HL-60 (cell line): ENCODE results near the gene DYNC1H1.

Experiments
- DNase-seq, 2 experiments: peaks; one replicate each; pipeline ENCODE4 v3.0.0-alpha.2; 2010 to 2020; ENCODE audit warnings: low read depth in 1 of 2, low spot score in 1 of 2
- H3K27ac ChIP-seq: fragments of 250-450 bp; sonication (Bioruptor Pico); replicated peaks from 2 replicates; pipeline ENCODE4 v1.5.1; 2020; ENCODE audit warnings: mild to moderate bottlenecking, moderate library complexity
- H3K27me3 ChIP-seq: fragments of 250-450 bp; sonication (Bioruptor Pico); 2 replicates; pipeline ENCODE4 v1.5.1; 2021; ENCODE audit warnings: mild to moderate bottlenecking, moderate library complexity; ENCODE audit not compliant: insufficient read depth, poor library complexity, severe bottlenecking
- H3K4me3 ChIP-seq: replicated peaks from 2 replicates; pipeline ENCODE4 v1.5.1; 2011; ENCODE audit warnings: mild to moderate bottlenecking, control low read depth, low read length; ENCODE audit not compliant: insufficient read depth
- GABPA ChIP-seq: IDR thresholded peaks from 2 replicates; pipeline ENCODE4 v1.6.1; 2012; ENCODE audit warnings: low read depth
- POLR2AphosphoS5 ChIP-seq: IDR thresholded peaks from 2 replicates; pipeline ENCODE4 v1.6.1; 2012; ENCODE audit warnings: low read depth
- SPI1 ChIP-seq: IDR thresholded peaks from 2 replicates; pipeline ENCODE4 v1.6.1; 2012; ENCODE audit warnings: low read depth, mild to moderate bottlenecking, borderline replicate concordance
- TF ChIP-seq, protein P1 (sequence below): IDR thresholded peaks from one replicate; pipeline ENCODE4 v1.5.1; 2011; ENCODE audit warnings: low read length, control low read depth, inconsistent platforms; ENCODE audit not compliant: insufficient read depth
- TF ChIP-seq, protein P2 (sequence below): IDR thresholded peaks from 2 replicates; pipeline ENCODE4 v1.6.1; 2012; ENCODE audit warnings: low read depth; ENCODE audit not compliant: insufficient replicate concordance

DYNC1H1 gene

DNA sequence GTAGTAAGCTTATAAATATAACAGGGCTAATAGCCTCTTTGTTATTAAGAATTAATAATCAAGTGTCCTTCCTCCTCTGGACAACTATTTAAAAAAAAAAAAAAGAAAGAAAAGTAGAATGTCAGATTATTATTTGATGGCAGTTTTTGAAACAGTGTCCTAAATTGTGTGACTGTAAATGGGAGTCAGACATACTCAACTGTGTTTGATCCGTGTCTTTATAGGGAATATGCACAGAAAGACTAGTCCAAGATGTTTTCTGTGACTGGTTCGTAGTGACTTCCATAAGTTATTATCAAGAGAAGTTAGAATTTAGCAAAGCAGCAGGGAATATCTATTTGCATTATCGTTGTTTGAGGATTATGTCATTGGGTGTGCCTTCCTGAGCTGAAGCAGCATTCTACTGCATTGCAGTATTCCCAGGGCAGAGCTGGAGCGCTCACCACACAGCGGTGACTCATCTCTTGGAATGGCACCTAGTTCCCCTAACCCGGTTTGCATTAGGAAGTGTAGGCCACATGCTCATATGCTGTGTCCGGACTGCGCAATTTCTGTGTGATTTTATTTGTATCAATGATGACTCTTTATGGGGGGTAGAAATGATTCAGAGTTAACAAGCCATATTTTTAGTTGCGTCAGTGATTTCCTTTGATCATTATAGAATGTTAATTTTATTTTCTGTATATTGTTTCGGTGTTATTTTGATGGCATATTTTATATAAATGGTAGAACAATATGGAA is 7.9 kb downstream of the DYNC1H1 start:
- Histone ChIP-seq H3K27me3 (no peaks in the 10 kb centered on the region), H3K4me3 (no peak overlapping the region), H3K27ac (no peak overlapping the region)
- TF ChIP-seq SPI1 (no peak; the same call in 1 of the 2 replicates), POLR2AphosphoS5 (no peak), GABPA (no peak)
- TF ChIP-seq, protein P1, sequence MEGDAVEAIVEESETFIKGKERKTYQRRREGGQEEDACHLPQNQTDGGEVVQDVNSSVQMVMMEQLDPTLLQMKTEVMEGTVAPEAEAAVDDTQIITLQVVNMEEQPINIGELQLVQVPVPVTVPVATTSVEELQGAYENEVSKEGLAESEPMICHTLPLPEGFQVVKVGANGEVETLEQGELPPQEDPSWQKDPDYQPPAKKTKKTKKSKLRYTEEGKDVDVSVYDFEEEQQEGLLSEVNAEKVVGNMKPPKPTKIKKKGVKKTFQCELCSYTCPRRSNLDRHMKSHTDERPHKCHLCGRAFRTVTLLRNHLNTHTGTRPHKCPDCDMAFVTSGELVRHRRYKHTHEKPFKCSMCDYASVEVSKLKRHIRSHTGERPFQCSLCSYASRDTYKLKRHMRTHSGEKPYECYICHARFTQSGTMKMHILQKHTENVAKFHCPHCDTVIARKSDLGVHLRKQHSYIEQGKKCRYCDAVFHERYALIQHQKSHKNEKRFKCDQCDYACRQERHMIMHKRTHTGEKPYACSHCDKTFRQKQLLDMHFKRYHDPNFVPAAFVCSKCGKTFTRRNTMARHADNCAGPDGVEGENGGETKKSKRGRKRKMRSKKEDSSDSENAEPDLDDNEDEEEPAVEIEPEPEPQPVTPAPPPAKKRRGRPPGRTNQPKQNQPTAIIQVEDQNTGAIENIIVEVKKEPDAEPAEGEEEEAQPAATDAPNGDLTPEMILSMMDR, result no peak
- TF ChIP-seq, protein P2, sequence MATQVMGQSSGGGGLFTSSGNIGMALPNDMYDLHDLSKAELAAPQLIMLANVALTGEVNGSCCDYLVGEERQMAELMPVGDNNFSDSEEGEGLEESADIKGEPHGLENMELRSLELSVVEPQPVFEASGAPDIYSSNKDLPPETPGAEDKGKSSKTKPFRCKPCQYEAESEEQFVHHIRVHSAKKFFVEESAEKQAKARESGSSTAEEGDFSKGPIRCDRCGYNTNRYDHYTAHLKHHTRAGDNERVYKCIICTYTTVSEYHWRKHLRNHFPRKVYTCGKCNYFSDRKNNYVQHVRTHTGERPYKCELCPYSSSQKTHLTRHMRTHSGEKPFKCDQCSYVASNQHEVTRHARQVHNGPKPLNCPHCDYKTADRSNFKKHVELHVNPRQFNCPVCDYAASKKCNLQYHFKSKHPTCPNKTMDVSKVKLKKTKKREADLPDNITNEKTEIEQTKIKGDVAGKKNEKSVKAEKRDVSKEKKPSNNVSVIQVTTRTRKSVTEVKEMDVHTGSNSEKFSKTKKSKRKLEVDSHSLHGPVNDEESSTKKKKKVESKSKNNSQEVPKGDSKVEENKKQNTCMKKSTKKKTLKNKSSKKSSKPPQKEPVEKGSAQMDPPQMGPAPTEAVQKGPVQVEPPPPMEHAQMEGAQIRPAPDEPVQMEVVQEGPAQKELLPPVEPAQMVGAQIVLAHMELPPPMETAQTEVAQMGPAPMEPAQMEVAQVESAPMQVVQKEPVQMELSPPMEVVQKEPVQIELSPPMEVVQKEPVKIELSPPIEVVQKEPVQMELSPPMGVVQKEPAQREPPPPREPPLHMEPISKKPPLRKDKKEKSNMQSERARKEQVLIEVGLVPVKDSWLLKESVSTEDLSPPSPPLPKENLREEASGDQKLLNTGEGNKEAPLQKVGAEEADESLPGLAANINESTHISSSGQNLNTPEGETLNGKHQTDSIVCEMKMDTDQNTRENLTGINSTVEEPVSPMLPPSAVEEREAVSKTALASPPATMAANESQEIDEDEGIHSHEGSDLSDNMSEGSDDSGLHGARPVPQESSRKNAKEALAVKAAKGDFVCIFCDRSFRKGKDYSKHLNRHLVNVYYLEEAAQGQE, result no peak
- peak; percentile 64 to 93 for DNase-seq

DNA sequence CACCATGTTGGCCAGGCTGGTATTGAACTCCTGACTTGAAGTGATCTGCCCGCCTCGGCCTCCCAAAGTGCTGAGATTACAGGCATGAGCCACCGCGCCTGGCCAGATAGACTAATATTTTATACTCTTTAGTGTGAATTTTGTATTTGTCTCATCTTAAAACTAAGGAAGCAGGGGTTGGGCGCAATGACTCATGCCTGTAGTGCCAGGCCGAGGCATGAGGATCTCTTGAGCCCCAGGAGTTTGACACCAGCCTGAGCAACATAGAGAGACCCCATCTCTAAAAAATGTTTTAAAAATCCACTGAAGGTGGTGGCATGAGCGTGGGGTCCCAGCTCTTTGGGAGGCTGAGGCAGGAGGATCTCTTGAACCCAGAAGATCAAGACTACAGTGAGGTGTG is 9.0 kb downstream of the DYNC1H1 start:
- no peak for DNase-seq
- TF ChIP-seq SPI1 (no peak), POLR2AphosphoS5 (no peak)
- TF ChIP-seq, protein P2, result no peak
- TF ChIP-seq, protein P1, result no peak
- H3K27me3 ChIP-seq, result no peaks in the 10 kb centered on the region
- no peak overlapping the region for H3K4me3 ChIP-seq
- no peak overlapping the region for H3K27ac ChIP-seq

DNA sequence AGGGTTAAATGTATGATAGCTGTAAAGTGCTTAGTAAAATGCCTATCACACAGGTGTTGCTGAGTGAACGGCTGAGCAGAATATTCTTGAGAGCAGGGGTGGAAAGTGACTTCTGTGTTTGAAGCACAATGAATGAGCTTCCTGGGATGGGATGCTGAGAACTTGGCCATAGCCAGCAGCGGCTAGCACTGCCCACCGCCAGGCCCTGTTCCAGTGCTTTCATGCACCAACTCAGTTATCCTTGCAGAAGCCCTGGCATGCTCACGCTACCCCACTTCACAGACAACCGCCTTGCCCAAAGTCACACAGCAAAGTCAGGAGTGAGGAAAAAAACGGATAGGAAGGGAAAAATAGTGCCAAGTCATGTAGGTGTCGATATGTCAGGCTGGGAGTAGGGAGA is 10.9 kb downstream of the DYNC1H1 start:
- no peak for TF ChIP-seq SPI1
- TF ChIP-seq POLR2AphosphoS5, result no peak
- TF ChIP-seq, protein P1, result no peak
- no peak for DNase-seq
- Histone ChIP-seq H3K27ac (no peak overlapping the region), H3K27me3 (no peaks in the 10 kb centered on the region), H3K4me3 (no peak overlapping the region)
